SH-SY5Y (cell line): ENCODE measurements around the gene MDGA2.

Experiments used
- GATA2 ChIP-seq: IDR thresholded peaks from 2 replicates; pipeline ENCODE4 v1.6.1; 2011; ENCODE audit warnings: mild to moderate bottlenecking, low read depth, low read length
- GATA3 ChIP-seq: IDR thresholded peaks from 2 replicates; pipeline ENCODE4 v1.6.1; 2011; ENCODE audit warnings: low read depth, mild to moderate bottlenecking, low read length, moderate library complexity

- TF ChIP-seq GATA2, result no peak
- no peak for TF ChIP-seq GATA3
Measured at GRCh38 chr14:47060050-47060449, 615.4 kb downstream of the MDGA2 start.
